Uterus (tissue), 4 donors: ENCODE data around the gene AP4E1. TPM values are rescaled to one million over a fixed set of nuclear protein-coding genes. Genes with fewer than 3 reads are reported as not detected.
A peak's percentile ranks its signal among the peaks of the same experiment; 100 is the strongest.
"Not testable (repeated sequence)": the region's sequence is repeated elsewhere in the genome, so short reads cannot be mapped to it uniquely, and the experiment has no call there.

Source experiments
- DNase-seq, 2 donors: peaks; one replicate each; pipeline ENCODE4 v3.0.0-alpha.2; 2019 to 2020
- H3K27ac ChIP-seq, 2 donors: fragments of 200-600 bp; sonication (generic); 1 replicate in 1 of 2; 2 replicates in 1 of 2; pipeline ENCODE4 v1.5.1; 2016 to 2018
- H3K27me3 ChIP-seq, 2 donors: fragments of 200-600 bp; sonication (generic); one replicate each; pipeline ENCODE4 v1.5.1; 2018 to 2019; ENCODE audit warnings: control low read depth in 1 of 2
- H3K36me3 ChIP-seq, 2 donors: fragments of 200-600 bp; sonication (generic); one replicate each; pipeline ENCODE4 v1.5.1; 2019; ENCODE audit warnings: control low read depth in 1 of 2
- H3K4me1 ChIP-seq, 2 donors: fragments of 200-600 bp; sonication (generic); one replicate each; pipeline ENCODE4 v1.5.1; 2018 to 2019; ENCODE audit warnings: control low read depth in 1 of 2
- H3K4me3 ChIP-seq, 2 donors: fragments of 200-600 bp; sonication (generic); 1 replicate in 1 of 2; 2 replicates in 1 of 2; pipeline ENCODE4 v1.5.1; 2018 to 2019; ENCODE audit warnings: mild to moderate bottlenecking in 1 of 2
- H3K9me3 ChIP-seq, 2 donors: fragments of 200-600 bp; sonication (generic); one replicate each; pipeline ENCODE4 v1.5.1; 2019; ENCODE audit warnings: control low read depth in 1 of 2
- CTCF ChIP-seq, 4 experiments: fragments of 200-600 bp in 2 of 4; fragments of 450-650 bp in 2 of 4; sonication (generic) in 2 of 4; IDR thresholded peaks; one replicate each; pipeline ENCODE4 v1.5.1; 2016 to 2019; ENCODE audit warnings: antibody characterized with exemption in 4 of 4, mild to moderate bottlenecking in 2 of 4, moderate library complexity in 1 of 4
- POLR2A ChIP-seq, 2 donors: fragments of 450-650 bp; IDR thresholded peaks; one replicate each; pipeline ENCODE4 v1.6.1; 2016; ENCODE audit warnings: antibody characterized with exemption in 2 of 2, mild to moderate bottlenecking in 1 of 2, moderate library complexity in 1 of 2
- intact Hi-C: fragments of 100-400 bp; cut with DNase I; formaldehyde crosslinking; loops from one replicate; pipeline ENCODE4 v1.15.1; 2023; ENCODE audit warnings: low total_unique reads
- total RNA-seq, 4 donors: library from RNA; depleted of rRNA in 3 of 4; stranded (reverse); fragments of >200 nt in 3 of 4; gene quantifications; one replicate each; pipeline versions ENCODE4 v1.1.0 to v1.2.4, GENCODE V29; 2014 to 2023
- donor health status: DM: yes; HTN: yes; CAD: no.

The AP4E1 gene
- total RNA-seq, 4 donors from 2014 or later: 4.1 to 20.5 (median 12.3) TPM

- no peak for DNase-seq
- no peaks in the 10 kb centered on the region for H3K27me3 ChIP-seq
- no peak overlapping the region for H3K4me3 ChIP-seq
- no peak overlapping the region for H3K27ac ChIP-seq
- H3K36me3 ChIP-seq: no peaks in the 10 kb centered on the region
- H3K9me3 ChIP-seq: no peaks in the 10 kb centered on the region
- no peaks in the 10 kb centered on the region for H3K4me1 ChIP-seq
- intact Hi-C loops: no loop called here
- TF ChIP-seq CTCF (IDR thresholded peaks at IDR 0.05): no peak
- TF ChIP-seq POLR2A (IDR thresholded peaks at IDR 0.05): no peak
Observed at GRCh38 chr15:50905055-50905454, 3.4 kb upstream of the AP4E1 start.

- peaks cover 0 to 10% of the 10 kb centered on the region in 2 donors for H3K4me1 ChIP-seq
- no peaks in the 10 kb centered on the region for H3K9me3 ChIP-seq
- intact Hi-C loops: no loop called here
- no peaks in the 10 kb centered on the region for H3K36me3 ChIP-seq
- peak overlapping the region; percentile 92 for H3K27ac ChIP-seq
- H3K27me3 ChIP-seq: no peaks in the 10 kb centered on the region
- DNase-seq: no peak
- TF ChIP-seq CTCF (IDR thresholded peaks at IDR 0.05): no peak
- no peak for TF ChIP-seq POLR2A (IDR thresholded peaks at IDR 0.05)
- H3K4me3 ChIP-seq: peak overlapping the region; percentile 74 to 88
Observed at GRCh38 chr15:50906954-50907600, 1.4 kb upstream of the AP4E1 start.

DNA sequence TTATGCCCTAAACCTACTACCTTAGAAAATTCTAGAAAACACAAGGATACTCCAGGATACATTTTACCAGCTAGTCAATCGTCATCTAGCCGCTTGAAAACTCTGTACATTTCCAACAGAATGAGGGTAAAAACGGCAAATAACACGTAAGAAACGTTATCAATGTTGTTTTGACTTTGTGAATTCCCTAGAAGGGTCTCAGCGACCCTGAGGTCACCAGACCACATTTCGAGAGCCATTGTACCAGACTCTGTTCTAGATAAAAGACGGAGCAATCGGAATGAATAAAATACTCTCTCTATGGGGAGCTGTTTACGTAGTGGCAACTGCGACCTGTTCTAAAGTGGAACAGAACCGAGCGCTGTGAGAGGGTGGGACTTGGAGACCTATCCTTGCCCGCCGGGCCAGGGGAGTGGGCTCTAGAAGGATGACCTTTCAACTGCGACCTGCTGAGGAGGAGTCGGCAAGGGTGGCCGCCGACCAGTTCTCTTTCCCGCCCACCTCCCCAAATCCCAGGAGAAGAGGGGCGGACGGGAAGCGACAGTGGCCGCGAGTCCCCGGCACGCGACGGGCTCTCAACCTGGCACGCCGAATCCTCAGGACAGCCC, 778 bp upstream of the AP4E1 start:
- Histone ChIP-seq H3K4me3 (peak overlapping the region; percentile 74 to 88), H3K27me3 (no peaks in the 10 kb centered on the region), H3K9me3 (no peaks in the 10 kb centered on the region), H3K27ac (peak overlapping the region; percentile 92), H3K36me3 (no peaks in the 10 kb centered on the region), H3K4me1 (peaks cover 0 to 10% of the 10 kb centered on the region in 2 donors)
- intact Hi-C loops: no loop called here
- DNase-seq: peak in 1 of 2 donors; percentile 46
- TF ChIP-seq CTCF (IDR thresholded peaks at IDR 0.05) (no peak), POLR2A (IDR thresholded peaks at IDR 0.05) (no peak)

GRCh38 chr15:50909010-50909317, 481 bp downstream of the AP4E1 start:
- peaks cover 0 to 10% of the 10 kb centered on the region in 2 donors for H3K4me1 ChIP-seq
- H3K27me3 ChIP-seq: no peaks in the 10 kb centered on the region
- peak overlapping the region; percentile 74 to 88 for H3K4me3 ChIP-seq
- intact Hi-C loops: no loop called here
- no peaks in the 10 kb centered on the region for H3K36me3 ChIP-seq
- H3K27ac ChIP-seq: peak overlapping the region; percentile 92
- H3K9me3 ChIP-seq: no peaks in the 10 kb centered on the region
- DNase-seq: no peak
- TF ChIP-seq CTCF (IDR thresholded peaks at IDR 0.05) (no peak), POLR2A (IDR thresholded peaks at IDR 0.05) (no peak)

DNA sequence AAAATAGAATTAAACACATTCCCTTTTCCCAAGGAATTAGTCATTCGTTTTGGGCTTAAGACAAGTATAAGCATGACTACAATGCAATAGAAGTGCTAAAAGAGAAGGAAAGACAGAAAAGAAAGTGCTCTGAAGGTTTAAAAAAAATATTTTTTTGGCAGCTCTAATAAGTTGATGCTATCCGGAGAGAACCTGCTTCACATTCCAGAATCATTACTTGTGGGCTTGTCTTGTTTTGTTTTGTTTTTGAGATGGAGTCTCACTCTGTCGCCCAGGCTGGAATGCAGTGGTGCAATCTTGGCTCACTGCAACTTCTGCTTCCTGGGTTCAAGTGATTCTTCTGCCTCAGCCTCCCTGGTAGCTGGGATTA, 1.9 kb downstream of the AP4E1 start:
- H3K4me1 ChIP-seq: peaks cover 0 to 10% of the 10 kb centered on the region in 2 donors
- H3K4me3 ChIP-seq, H3K36me3 ChIP-seq, H3K9me3 ChIP-seq, intact Hi-C loops, H3K27me3 ChIP-seq, DNase-seq: not testable (repeated sequence)
- peak overlapping the region; percentile 35 to 43 for H3K27ac ChIP-seq
